HepG2 (cell line): Measurements from ENCODE around the gene RTF1. TPM values are rescaled to one million over a fixed set of nuclear protein-coding genes. Genes with fewer than 3 reads are reported as not detected.

ENCODE experiments used
- AKAP8 ChIP-seq: sonication (generic); formaldehyde crosslinking; IDR thresholded peaks from 2 replicates; pipeline ENCODE4 v1.5.1; 2020; ENCODE audit warnings: mild to moderate bottlenecking, missing genetic modification reagents
- BHLHE40 ChIP-seq: IDR thresholded peaks from 2 replicates; pipeline ENCODE4 v1.6.1; 2011; ENCODE audit warnings: low read length, improper control_type of control experiment
- DZIP1 ChIP-seq: sonication (generic); formaldehyde crosslinking; IDR thresholded peaks from 2 replicates; pipeline ENCODE4 v1.5.0; 2020; ENCODE audit warnings: mild to moderate bottlenecking, missing genetic modification reagents
- HNF4A ChIP-seq: sonication (generic); formaldehyde crosslinking; IDR thresholded peaks from 2 replicates; pipeline ENCODE4 v1.4.0; 2020; ENCODE audit warnings: missing genetic modification reagents
- MAF1 ChIP-seq: sonication (generic); formaldehyde crosslinking; IDR thresholded peaks from 2 replicates; pipeline ENCODE4 v1.5.0; 2020; ENCODE audit warnings: missing genetic modification reagents, borderline replicate concordance
- MXD3 ChIP-seq: IDR thresholded peaks from 2 replicates; pipeline ENCODE4 v1.6.1; 2016; ENCODE audit warnings: mild to moderate bottlenecking, missing biosample characterization, missing genetic modification reagents
- MXD4 ChIP-seq: IDR thresholded peaks from 2 replicates; pipeline ENCODE4 v1.6.1; 2016; ENCODE audit warnings: mild to moderate bottlenecking, missing biosample characterization, missing genetic modification reagents
- RARG ChIP-seq: sonication (generic); formaldehyde crosslinking; IDR thresholded peaks from 2 replicates; pipeline ENCODE4 v1.4.0; 2020; ENCODE audit warnings: low read depth, mild to moderate bottlenecking, missing genetic modification reagents
- STAG1 ChIP-seq: sonication (generic); formaldehyde crosslinking; IDR thresholded peaks from 2 replicates; pipeline ENCODE4 v1.4.0; 2020; ENCODE audit warnings: missing genetic modification reagents
- ZBTB21 ChIP-seq: sonication (generic); formaldehyde crosslinking; IDR thresholded peaks from 2 replicates; pipeline ENCODE4 v1.4.0; 2020; ENCODE audit warnings: missing genetic modification reagents
- ZFP62 ChIP-seq: sonication (generic); formaldehyde crosslinking; IDR thresholded peaks from 2 replicates; pipeline ENCODE4 v1.4.0; 2020; ENCODE audit warnings: missing genetic modification reagents
- ZMYM3 ChIP-seq: sonication (generic); formaldehyde crosslinking; IDR thresholded peaks from 2 replicates; pipeline ENCODE4 v1.5.1; 2020; ENCODE audit warnings: mild to moderate bottlenecking, missing genetic modification reagents
- ZNF224 ChIP-seq: sonication (generic); formaldehyde crosslinking; IDR thresholded peaks from 2 replicates; pipeline ENCODE4 v1.5.0; 2020; ENCODE audit warnings: mild to moderate bottlenecking, missing genetic modification reagents
- ZNF605 ChIP-seq: sonication (generic); formaldehyde crosslinking; IDR thresholded peaks from 2 replicates; pipeline ENCODE4 v1.8.0; 2022; ENCODE audit warnings: mild to moderate bottlenecking, missing genetic modification reagents
- ZNF607 ChIP-seq: sonication (generic); formaldehyde crosslinking; IDR thresholded peaks from 2 replicates; pipeline ENCODE4 v1.5.1; 2020; ENCODE audit warnings: missing genetic modification reagents, mild to moderate bottlenecking, borderline replicate concordance
- polyA plus RNA-seq, 8 experiments: library from polyadenylated mRNA; depleted of rRNA in 3 of 8; stranded (reverse) in 7 of 8; unstranded in 1 of 8; fragments of >200 nt; fragmentation: Illumina TruSeq in 4 of 8; extraction: Trizol in 4 of 8; gene quantifications; 2 replicates each; pipeline versions ENCODE4 v1.2.1 to v1.2.3, GENCODE V29; 2011 to 2016; ENCODE audit warnings: low read depth in 4 of 8, missing spikeins in 1 of 8, mixed read lengths in 1 of 8; ENCODE audit not compliant: insufficient read depth in 1 of 8
- total RNA-seq, 5 experiments: library from RNA; depleted of rRNA; stranded (reverse); fragments of >200 nt; fragmentation: Illumina TruSeq; extraction: Trizol; gene quantifications; 2 replicates each; pipeline ENCODE4 v1.2.3, GENCODE V29; 2016; ENCODE audit warnings: low read depth in 1 of 5
- TF ChIP-seq, protein P1 (sequence below): sonication (generic); formaldehyde crosslinking; IDR thresholded peaks from 2 replicates; pipeline ENCODE4 v1.8.1; 2023; ENCODE audit warnings: mild to moderate bottlenecking, missing genetic modification reagents, borderline replicate concordance
- TF ChIP-seq, protein P2 (sequence below): sonication (generic); formaldehyde crosslinking; conservative IDR thresholded peaks from 2 replicates; pipeline ENCODE4 v1.8.1; 2023; ENCODE audit warnings: missing genetic modification reagents

RTF1 gene
- total and polyA plus RNA-seq, 2 of the 13 experiments (the other 11 are each of a cell fraction or from before 2014, with no cell fraction given) = 13.9 to 17.9 TPM

GRCh38 chr15:41417418-41418195 lies 712 bp downstream of the RTF1 start (continued):
- 0 out of 2 replicates have a peak, but pooled peaks have one; percentile 2 for TF ChIP-seq DZIP1 (CRISPR knock-in tag)
- no peak for TF ChIP-seq ZNF605
- TF ChIP-seq ZBTB21 = no peak
- TF ChIP-seq MXD3 (CRISPR knock-in tag) = 0 out of 2 replicates have a peak, but pooled peaks have one; percentile 28
- TF ChIP-seq MAF1 = no peak; the same call in 1 of the 2 replicates
- TF ChIP-seq AKAP8 (CRISPR knock-in tag) = no peak
- no peak for TF ChIP-seq BHLHE40
- TF ChIP-seq STAG1 (CRISPR knock-in tag) = no peak
- TF ChIP-seq ZFP62 (CRISPR knock-in tag) = no peak
- TF ChIP-seq, protein P1, sequence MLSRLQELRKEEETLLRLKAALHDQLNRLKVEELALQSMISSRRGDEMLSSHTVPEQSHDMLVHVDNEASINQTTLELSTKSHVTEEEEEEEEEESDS = no peak
- no peak for TF ChIP-seq ZNF224 (CRISPR knock-in tag)
- TF ChIP-seq ZMYM3 (CRISPR knock-in tag) = no peak
- no peak for TF ChIP-seq ZNF607
- no peak for TF ChIP-seq MXD4
- 0 out of 2 replicates have a peak, but pooled peaks have one; percentile 16 for TF ChIP-seq HNF4A
- TF ChIP-seq, protein P2, sequence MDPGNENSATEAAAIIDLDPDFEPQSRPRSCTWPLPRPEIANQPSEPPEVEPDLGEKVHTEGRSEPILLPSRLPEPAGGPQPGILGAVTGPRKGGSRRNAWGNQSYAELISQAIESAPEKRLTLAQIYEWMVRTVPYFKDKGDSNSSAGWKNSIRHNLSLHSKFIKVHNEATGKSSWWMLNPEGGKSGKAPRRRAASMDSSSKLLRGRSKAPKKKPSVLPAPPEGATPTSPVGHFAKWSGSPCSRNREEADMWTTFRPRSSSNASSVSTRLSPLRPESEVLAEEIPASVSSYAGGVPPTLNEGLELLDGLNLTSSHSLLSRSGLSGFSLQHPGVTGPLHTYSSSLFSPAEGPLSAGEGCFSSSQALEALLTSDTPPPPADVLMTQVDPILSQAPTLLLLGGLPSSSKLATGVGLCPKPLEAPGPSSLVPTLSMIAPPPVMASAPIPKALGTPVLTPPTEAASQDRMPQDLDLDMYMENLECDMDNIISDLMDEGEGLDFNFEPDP (CRISPR knock-in tag) = no peak
- TF ChIP-seq RARG (CRISPR knock-in tag) = no peak
